Muscle of back (tissue), 11 donors: ENCODE data around the gene ATP1B2. TPM values are rescaled to one million over a fixed set of nuclear protein-coding genes. Genes with fewer than 3 reads are reported as not detected.

ENCODE experiments used
- DNase-seq, 3 donors: peaks; one replicate each; pipeline versions ENCODE4 v3.0.0 to v3.0.0-alpha.2; 2013
- polyA plus RNA-seq, 10 donors: library from polyadenylated mRNA; unstranded; fragments of 120-200 nt; gene quantifications; one replicate each; pipeline ENCODE4 v1.2.1, GENCODE V29; 2013; ENCODE audit not compliant: insufficient read length in 10 of 10

The ATP1B2 gene
- polyA plus RNA-seq, 10 donors: 12.9 to 38.1 (median 27.0) TPM

GRCh38 chr17:7706631-7707354 lies 56.1 kb downstream of the ATP1B2 start:
- no peak for DNase-seq

Other genes starting within 250 kb of the ATP1B2 start
- gene TMEM256, start 246.8 kb upstream of the ATP1B2 start, polyA plus RNA-seq: 10 to 100 TPM; 49.0 to 60.9 (median 54.0) TPM
- gene NLGN2, start 243.1 kb upstream of the ATP1B2 start, polyA plus RNA-seq: 10 to 100 TPM; 19.9 to 33.1 (median 25.5) TPM
- gene SPEM1, start 230.6 kb upstream of the ATP1B2 start, polyA plus RNA-seq: not detected
- not detected for gene SPEM2, start 225.3 kb upstream of the ATP1B2 start, polyA plus RNA-seq
- under 1 TPM in 1 of 10 donors, not detected in 9; 0.04 TPM for gene SPEM3, start 222.1 kb upstream of the ATP1B2 start, polyA plus RNA-seq
- gene TMEM102, start 215.5 kb upstream of the ATP1B2 start, polyA plus RNA-seq: 1 to 10 TPM in 4 of 10 donors, under 1 TPM in 6; 0.52 to 1.4 (median 0.92) TPM
- gene FGF11, start 211.4 kb upstream of the ATP1B2 start, polyA plus RNA-seq: 1 to 10 TPM; 1.3 to 5.1 (median 3.1) TPM
- 10 to 100 TPM; 51.8 to 85.8 (median 71.8) TPM for gene CHRNB1, start 205.9 kb upstream of the ATP1B2 start, polyA plus RNA-seq
- 10 to 100 TPM; 22.1 to 27.1 (median 24.9) TPM for gene ZBTB4, start 171.3 kb upstream of the ATP1B2 start, polyA plus RNA-seq
- under 1 TPM in 8 of 10 donors, not detected in 2; 0.16 to 0.59 (median 0.20) TPM for gene SLC35G6, start 169.5 kb upstream of the ATP1B2 start, polyA plus RNA-seq
- gene POLR2A, start 166.6 kb upstream of the ATP1B2 start, polyA plus RNA-seq: 10 to 100 TPM; 50.2 to 72.7 (median 58.4) TPM
- gene TNFSF12, start 101.9 kb upstream of the ATP1B2 start, polyA plus RNA-seq: 10 to 100 TPM; 22.2 to 38.2 (median 29.8) TPM
- 1 to 10 TPM; 2.4 to 6.3 (median 4.0) TPM for gene TNFSF13, start 92.2 kb upstream of the ATP1B2 start, polyA plus RNA-seq
- gene SENP3, start 89.0 kb upstream of the ATP1B2 start, polyA plus RNA-seq: 10 to 100 TPM; 34.8 to 44.0 (median 39.9) TPM
- gene CD68, start 71.3 kb upstream of the ATP1B2 start, polyA plus RNA-seq: 10 to 100 TPM; 23.6 to 41.0 (median 27.5) TPM
- gene MPDU1, start 67.1 kb upstream of the ATP1B2 start, polyA plus RNA-seq: 10 to 100 TPM; 41.0 to 62.0 (median 48.0) TPM
- 1 to 10 TPM; 1.1 to 4.3 (median 2.0) TPM for gene SOX15, start 60.8 kb upstream of the ATP1B2 start, polyA plus RNA-seq
- 10 to 100 TPM; 32.0 to 41.2 (median 39.2) TPM for gene FXR2, start 36.0 kb upstream of the ATP1B2 start, polyA plus RNA-seq
- gene SAT2, start 23.1 kb upstream of the ATP1B2 start, polyA plus RNA-seq: 10 to 100 TPM; 62.1 to 80.1 (median 77.9) TPM
- 1 to 10 TPM in 4 of 10 donors, under 1 TPM in 6; 0.21 to 1.5 (median 0.91) TPM for gene SHBG, start 20.8 kb upstream of the ATP1B2 start, polyA plus RNA-seq
- 10 to 100 TPM; 32.7 to 50.7 (median 37.4) TPM for gene TP53, start 36.6 kb downstream of the ATP1B2 start, polyA plus RNA-seq
- gene WRAP53, start 37.6 kb downstream of the ATP1B2 start, polyA plus RNA-seq: 1 to 10 TPM; 6.2 to 9.5 (median 7.6) TPM
- 10 to 100 TPM in 1 of 10 donors, 1 to 10 TPM in 9; 3.9 to 10.8 (median 5.1) TPM for gene EFNB3, start 54.3 kb downstream of the ATP1B2 start, polyA plus RNA-seq
- gene DNAH2, start 66.8 kb downstream of the ATP1B2 start, polyA plus RNA-seq: 1 to 10 TPM; 2.1 to 7.3 (median 4.6) TPM
- gene KDM6B, start 183.3 kb downstream of the ATP1B2 start, polyA plus RNA-seq: 10 to 100 TPM; 11.6 to 15.5 (median 13.4) TPM
- gene TMEM88, start 204.1 kb downstream of the ATP1B2 start, polyA plus RNA-seq: 10 to 100 TPM; 17.2 to 28.8 (median 20.3) TPM
- gene NAA38, start 206.6 kb downstream of the ATP1B2 start, polyA plus RNA-seq: 10 to 100 TPM; 33.1 to 64.6 (median 47.3) TPM
- 1 to 10 TPM; 5.4 to 9.5 (median 8.3) TPM for gene CYB5D1, start 207.1 kb downstream of the ATP1B2 start, polyA plus RNA-seq
- 100 to 1,000 TPM in 1 of 10 donors, 10 to 100 TPM in 9; 57.4 to 113 (median 80.2) TPM for gene CHD3, start 237.9 kb downstream of the ATP1B2 start, polyA plus RNA-seq